GM12878 (cell line): Measurements from ENCODE around the gene IL16. TPM values are rescaled to one million over a fixed set of nuclear protein-coding genes. Genes with fewer than 3 reads are reported as not detected.

ENCODE experiments used
- ATAC-seq: fragments of 200-7000 bp; cut with Tn5 transposase; 3 replicates; pipeline ENCODE4 v1.9.1; 2020; ENCODE audit warnings: mild to moderate bottlenecking, moderate library complexity
- BruUV-seq: library from RNA; stranded (reverse); fragments of 400-500 nt; replicated peaks from 2 replicates; lab custom pipeline; 2021; lab: Mats Ljungman, UMichigan
- CTCF ChIA-PET: fragments of 300-600 bp; sonication (Branson Sonifier 250); formaldehyde crosslinking; extraction: SDS; loops from one replicate; lab custom pipeline; 2021; ENCODE audit warnings: inconsistent platforms; lab: Yijun Ruan, JAX
- POLR2A ChIA-PET: fragments of 350-600 bp; formaldehyde crosslinking; extraction: SDS; loops from one replicate; lab custom pipeline; 2021; ENCODE audit warnings: inconsistent platforms; lab: Charles Lee
- RAD21 ChIA-PET: fragments of 300-600 bp; sonication (Branson Sonifier 250); formaldehyde crosslinking; loops from one replicate; lab custom pipeline; 2023; ENCODE audit warnings: antibody characterized with exemption; ENCODE audit not compliant: unreplicated experiment; lab: Charles Lee
- SMC1A ChIA-PET: fragments of 300-600 bp; sonication (Branson Sonifier 250); formaldehyde crosslinking; loops from one replicate; lab custom pipeline; 2023; ENCODE audit not compliant: unreplicated experiment, uncharacterized antibody; lab: Charles Lee
- DNase-seq: peaks from one replicate; pipeline ENCODE4 v3.0.0-alpha.2; 2011; ENCODE audit warnings: low read depth, low spot score
- FAIRE-seq: peaks from 3 replicates; lab custom pipeline; 2011; peaks lifted over from hg19 to GRCh38; lab: Jason Lieb, UNC
- H2AFZ ChIP-seq: 2 replicates; pipeline ENCODE4 v1.6.0; 2011; ENCODE audit warnings: low read depth, low read length, control low read depth; ENCODE audit not compliant: control insufficient read depth
- H3K27ac ChIP-seq: 2 replicates; pipeline ENCODE4 v1.5.1; 2011; ENCODE audit warnings: control low read depth; ENCODE audit not compliant: control insufficient read depth, insufficient read depth
- H3K27me3 ChIP-seq, 2 experiments: replicated peaks in 1 of 2; 2 replicates each; pipeline versions ENCODE4 v1.6.0 to v1.6.1; 2011; ENCODE audit warnings: low read length in 1 of 2; ENCODE audit not compliant: control insufficient read depth in 2 of 2, insufficient read depth in 2 of 2
- H3K36me3 ChIP-seq, 2 experiments: 2 replicates each; pipeline ENCODE4 v1.5.1; 2011; ENCODE audit warnings: low read length in 1 of 2; ENCODE audit not compliant: control insufficient read depth in 2 of 2, insufficient read depth in 2 of 2
- H3K4me1 ChIP-seq: 2 replicates; pipeline ENCODE4 v1.6.1; 2011; ENCODE audit warnings: mild to moderate bottlenecking, low read length, moderate library complexity, mixed read lengths; ENCODE audit not compliant: control insufficient read depth, insufficient read depth
- H3K4me2 ChIP-seq: 2 replicates; pipeline ENCODE4 v1.6.0; 2011; ENCODE audit warnings: control low read depth; ENCODE audit not compliant: control insufficient read depth, insufficient read depth
- H3K4me3 ChIP-seq: fragments of 200-600 bp; sonication (generic); 2 replicates; pipeline ENCODE4 v1.5.1; 2016
- H3K79me2 ChIP-seq: 2 replicates; pipeline ENCODE4 v1.6.0; 2011; ENCODE audit warnings: low read length; ENCODE audit not compliant: control insufficient read depth, insufficient read depth
- H3K9ac ChIP-seq: 2 replicates; pipeline ENCODE4 v1.8.0; 2011; ENCODE audit warnings: low read length, control low read depth, mixed read lengths; ENCODE audit not compliant: control insufficient read depth, insufficient read depth
- H3K9me3 ChIP-seq: replicated peaks from 3 replicates; pipeline ENCODE4 v1.5.1; 2011; ENCODE audit warnings: mild to moderate bottlenecking, low read length; ENCODE audit not compliant: control insufficient read depth, insufficient read depth
- H4K20me1 ChIP-seq: 2 replicates; pipeline ENCODE4 v1.6.0; 2011; ENCODE audit not compliant: control insufficient read depth, insufficient read depth
- BMI1 ChIP-seq: fragments of 450-650 bp; IDR thresholded peaks from 2 replicates; pipeline ENCODE4 v1.6.1; 2016; ENCODE audit warnings: mild to moderate bottlenecking, moderate library complexity, borderline replicate concordance
- CBX3 ChIP-seq: fragments of 200-600 bp; sonication (generic); IDR thresholded peaks from 2 replicates; pipeline ENCODE4 v1.6.1; 2016; ENCODE audit warnings: low read depth, borderline replicate concordance
- GATAD2B ChIP-seq: fragments of 450-650 bp; conservative IDR thresholded peaks from 2 replicates; pipeline ENCODE4 v1.6.1; 2017; ENCODE audit warnings: low read depth, mild to moderate bottlenecking, moderate library complexity
- IKZF1 ChIP-seq: fragments of 450-650 bp; conservative IDR thresholded peaks from 2 replicates; pipeline ENCODE4 v1.6.1; 2017; ENCODE audit warnings: antibody characterized with exemption, mild to moderate bottlenecking
- KLF5 ChIP-seq: fragments of 450-650 bp; IDR thresholded peaks from 2 replicates; pipeline ENCODE4 v1.6.1; 2014; ENCODE audit warnings: mild to moderate bottlenecking; ENCODE audit not compliant: partially characterized antibody
- POLR2A ChIP-seq: IDR thresholded peaks from 2 replicates; pipeline ENCODE4 v1.6.1; 2011; ENCODE audit warnings: low read depth, mild to moderate bottlenecking, low read length
- POLR2AphosphoS2 ChIP-seq: IDR thresholded peaks from 2 replicates; pipeline ENCODE4 v1.6.1; 2011; ENCODE audit warnings: low read depth, mild to moderate bottlenecking, low read length, improper control_type of control experiment, moderate library complexity
- RBBP5 ChIP-seq: fragments of 200-600 bp; sonication (generic); conservative IDR thresholded peaks from 2 replicates; pipeline ENCODE4 v1.6.1; 2016
- SREBF1 ChIP-seq: IDR thresholded peaks from 2 replicates; pipeline ENCODE4 v1.6.1; 2012; ENCODE audit warnings: mild to moderate bottlenecking, low read length
- ZNF207 ChIP-seq: fragments of 450-650 bp; IDR thresholded peaks from 2 replicates; pipeline ENCODE4 v1.6.1; 2014; ENCODE audit warnings: antibody characterized with exemption, mild to moderate bottlenecking, borderline replicate concordance
- WGBS: methylation state at CpG from one replicate; pipeline ENCODE4 v1.1.6; 2016; ENCODE audit warnings: low lambda C conversion rate; ENCODE audit not compliant: insufficient replicate concordance, insufficient coverage; ENCODE audit errors: missing lambda C conversion rate; 5-methylcytosine and 5-hydroxymethylcytosine counted together
- in situ Hi-C: fragments of 300-500 bp; cut with MboI; formaldehyde crosslinking; loops from 9 replicates; pipeline ENCODE4 v1.14.3; 2018; ENCODE audit warnings: mixed read lengths
- intact Hi-C: fragments of 100-400 bp; cut with micrococcal nuclease; formaldehyde crosslinking; loops from one replicate; pipeline ENCODE4 v1.14.2; 2022; ENCODE audit not compliant: unreplicated experiment
- polyA plus RNA-seq, 11 experiments: library from polyadenylated mRNA; depleted of rRNA in 4 of 11; unstranded in 6 of 11; stranded (reverse) in 5 of 11; fragments of >200 nt; fragmentation: Nextera tagmentation in 4 of 11; fragmentation: Illumina TruSeq in 1 of 11; extraction: Ambion mirVana in 4 of 11; extraction: Trizol in 1 of 11; gene quantifications; 1 replicate in 1 of 11; 2 replicates in 10 of 11; pipeline versions ENCODE4 v1.2.1 to v1.2.3, GENCODE V29; 2011 to 2016; ENCODE audit warnings: inconsistent platforms in 2 of 11, missing spikeins in 2 of 11, low read depth in 1 of 11
- total RNA-seq, 4 experiments: library from RNA; depleted of rRNA in 3 of 4; stranded (reverse); fragments of >200 nt in 3 of 4; fragmentation: Illumina TruSeq in 1 of 4; extraction: Trizol in 1 of 4; gene quantifications; 2 replicates each; pipeline versions ENCODE4 v1.2.1 to v1.2.3, GENCODE V29; 2013 to 2021
- TF ChIP-seq, protein P1 (sequence below): fragments of 450-650 bp; formaldehyde crosslinking; IDR thresholded peaks from 2 replicates; pipeline ENCODE4 v1.4.0; 2022; ENCODE audit warnings: mild to moderate bottlenecking, moderate library complexity
- TF ChIP-seq, protein P2 (sequence below): fragments of 450-650 bp; IDR thresholded peaks from 2 replicates; pipeline ENCODE4 v1.6.1; 2014; ENCODE audit warnings: mild to moderate bottlenecking
- TF ChIP-seq, protein P3 (sequence below): fragments of 450-650 bp; IDR thresholded peaks from 2 replicates; pipeline ENCODE4 v1.6.1; 2016; ENCODE audit warnings: mild to moderate bottlenecking, moderate library complexity, borderline replicate concordance
- TF ChIP-seq, protein P4 (sequence below): fragments of 450-650 bp; IDR thresholded peaks from 2 replicates; pipeline ENCODE4 v1.6.1; 2018; ENCODE audit warnings: mild to moderate bottlenecking, low read depth, moderate library complexity; ENCODE audit not compliant: partially characterized antibody

Gene IL16
- total and polyA plus RNA-seq, 10 of the 15 experiments (the other 5 are each of a cell fraction or from before 2014, with no cell fraction given), result 21.7 to 206 (median 44.5) TPM

DNA sequence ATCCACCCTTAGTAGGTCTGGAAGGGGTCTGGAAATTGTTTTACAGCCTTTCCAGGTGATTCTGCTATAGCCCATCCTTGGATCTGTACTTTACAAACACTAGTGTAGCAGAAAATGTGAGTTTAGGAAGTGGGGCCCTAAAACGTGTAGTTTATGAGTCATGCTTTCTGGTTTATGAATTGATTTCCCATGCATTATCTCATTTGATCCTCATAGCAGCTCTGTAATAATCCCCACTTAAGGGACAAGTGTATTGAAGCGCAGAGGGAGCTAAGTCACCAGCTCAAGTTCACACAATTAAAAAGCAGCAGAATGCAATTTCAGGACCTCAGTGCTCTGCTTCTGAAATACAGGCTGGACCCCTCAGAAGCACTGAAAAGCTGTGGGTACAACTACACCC lies 149.9 kb downstream of the IL16 start:
- Histone ChIP-seq H3K4me3 (no peak overlapping the region), H3K27ac (no peak overlapping the region), H3K36me3 (no peaks in the 10 kb centered on the region), H3K9ac (no peak overlapping the region), H3K4me2 (no peak overlapping the region), H2AFZ (no peak overlapping the region), H4K20me1 (no peaks in the 10 kb centered on the region), H3K27me3 (no peaks in the 10 kb centered on the region), H3K9me3 (no peaks in the 10 kb centered on the region), H3K79me2 (no peaks in the 10 kb centered on the region), H3K4me1 (no peaks in the 10 kb centered on the region)
- 43% methylated on average over 2 of the region's 2 CpGs for WGBS
- ChIA-PET POLR2A (no interaction called here), RAD21 (no interaction called here), CTCF (no interaction called here), SMC1A (no interaction called here)
- no peak for ATAC-seq
- no TSS peak for BruUV-seq
- FAIRE-seq, result no peak
- no peak for DNase-seq
- intact Hi-C loops, result no loop called here
- in situ Hi-C loops, result no loop called here
- TF ChIP-seq SREBF1 (no peak), RBBP5 (no peak), POLR2A (no peak), POLR2AphosphoS2 (no peak), BMI1 (no peak), KLF5 (no peak), GATAD2B (no peak), IKZF1 (no peak), CBX3 (no peak), ZNF207 (no peak)
- TF ChIP-seq, protein P1, sequence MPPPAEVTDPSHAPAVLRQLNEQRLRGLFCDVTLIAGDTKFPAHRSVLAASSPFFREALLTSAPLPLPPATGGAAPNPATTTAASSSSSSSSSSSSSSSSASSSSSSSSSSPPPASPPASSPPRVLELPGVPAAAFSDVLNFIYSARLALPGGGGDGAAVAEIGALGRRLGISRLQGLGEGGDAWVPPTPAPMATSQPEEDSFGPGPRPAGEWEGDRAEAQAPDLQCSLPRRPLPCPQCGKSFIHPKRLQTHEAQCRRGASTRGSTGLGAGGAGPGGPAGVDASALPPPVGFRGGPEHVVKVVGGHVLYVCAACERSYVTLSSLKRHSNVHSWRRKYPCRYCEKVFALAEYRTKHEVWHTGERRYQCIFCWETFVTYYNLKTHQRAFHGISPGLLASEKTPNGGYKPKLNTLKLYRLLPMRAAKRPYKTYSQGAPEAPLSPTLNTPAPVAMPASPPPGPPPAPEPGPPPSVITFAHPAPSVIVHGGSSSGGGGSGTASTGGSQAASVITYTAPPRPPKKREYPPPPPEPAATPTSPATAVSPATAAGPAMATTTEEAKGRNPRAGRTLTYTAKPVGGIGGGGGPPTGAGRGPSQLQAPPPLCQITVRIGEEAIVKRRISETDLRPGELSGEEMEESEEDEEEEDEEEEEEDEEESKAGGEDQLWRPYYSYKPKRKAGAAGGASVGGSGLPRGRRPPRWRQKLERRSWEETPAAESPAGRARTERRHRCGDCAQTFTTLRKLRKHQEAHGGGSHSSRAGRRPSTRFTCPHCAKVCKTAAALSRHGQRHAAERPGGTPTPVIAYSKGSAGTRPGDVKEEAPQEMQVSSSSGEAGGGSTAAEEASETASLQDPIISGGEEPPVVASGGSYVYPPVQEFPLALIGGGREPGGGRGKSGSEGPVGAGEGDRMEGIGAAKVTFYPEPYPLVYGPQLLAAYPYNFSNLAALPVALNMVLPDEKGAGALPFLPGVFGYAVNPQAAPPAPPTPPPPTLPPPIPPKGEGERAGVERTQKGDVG, result no peak
- TF ChIP-seq, protein P2, sequence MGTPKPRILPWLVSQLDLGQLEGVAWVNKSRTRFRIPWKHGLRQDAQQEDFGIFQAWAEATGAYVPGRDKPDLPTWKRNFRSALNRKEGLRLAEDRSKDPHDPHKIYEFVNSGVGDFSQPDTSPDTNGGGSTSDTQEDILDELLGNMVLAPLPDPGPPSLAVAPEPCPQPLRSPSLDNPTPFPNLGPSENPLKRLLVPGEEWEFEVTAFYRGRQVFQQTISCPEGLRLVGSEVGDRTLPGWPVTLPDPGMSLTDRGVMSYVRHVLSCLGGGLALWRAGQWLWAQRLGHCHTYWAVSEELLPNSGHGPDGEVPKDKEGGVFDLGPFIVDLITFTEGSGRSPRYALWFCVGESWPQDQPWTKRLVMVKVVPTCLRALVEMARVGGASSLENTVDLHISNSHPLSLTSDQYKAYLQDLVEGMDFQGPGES, result no peak
- TF ChIP-seq, protein P3, sequence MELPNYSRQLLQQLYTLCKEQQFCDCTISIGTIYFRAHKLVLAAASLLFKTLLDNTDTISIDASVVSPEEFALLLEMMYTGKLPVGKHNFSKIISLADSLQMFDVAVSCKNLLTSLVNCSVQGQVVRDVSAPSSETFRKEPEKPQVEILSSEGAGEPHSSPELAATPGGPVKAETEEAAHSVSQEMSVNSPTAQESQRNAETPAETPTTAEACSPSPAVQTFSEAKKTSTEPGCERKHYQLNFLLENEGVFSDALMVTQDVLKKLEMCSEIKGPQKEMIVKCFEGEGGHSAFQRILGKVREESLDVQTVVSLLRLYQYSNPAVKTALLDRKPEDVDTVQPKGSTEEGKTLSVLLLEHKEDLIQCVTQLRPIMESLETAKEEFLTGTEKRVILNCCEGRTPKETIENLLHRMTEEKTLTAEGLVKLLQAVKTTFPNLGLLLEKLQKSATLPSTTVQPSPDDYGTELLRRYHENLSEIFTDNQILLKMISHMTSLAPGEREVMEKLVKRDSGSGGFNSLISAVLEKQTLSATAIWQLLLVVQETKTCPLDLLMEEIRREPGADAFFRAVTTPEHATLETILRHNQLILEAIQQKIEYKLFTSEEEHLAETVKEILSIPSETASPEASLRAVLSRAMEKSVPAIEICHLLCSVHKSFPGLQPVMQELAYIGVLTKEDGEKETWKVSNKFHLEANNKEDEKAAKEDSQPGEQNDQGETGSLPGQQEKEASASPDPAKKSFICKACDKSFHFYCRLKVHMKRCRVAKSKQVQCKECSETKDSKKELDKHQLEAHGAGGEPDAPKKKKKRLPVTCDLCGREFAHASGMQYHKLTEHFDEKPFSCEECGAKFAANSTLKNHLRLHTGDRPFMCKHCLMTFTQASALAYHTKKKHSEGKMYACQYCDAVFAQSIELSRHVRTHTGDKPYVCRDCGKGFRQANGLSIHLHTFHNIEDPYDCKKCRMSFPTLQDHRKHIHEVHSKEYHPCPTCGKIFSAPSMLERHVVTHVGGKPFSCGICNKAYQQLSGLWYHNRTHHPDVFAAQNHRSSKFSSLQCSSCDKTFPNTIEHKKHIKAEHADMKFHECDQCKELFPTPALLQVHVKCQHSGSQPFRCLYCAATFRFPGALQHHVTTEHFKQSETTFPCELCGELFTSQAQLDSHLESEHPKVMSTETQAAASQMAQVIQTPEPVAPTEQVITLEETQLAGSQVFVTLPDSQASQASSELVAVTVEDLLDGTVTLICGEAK, result no peak
- TF ChIP-seq, protein P4, sequence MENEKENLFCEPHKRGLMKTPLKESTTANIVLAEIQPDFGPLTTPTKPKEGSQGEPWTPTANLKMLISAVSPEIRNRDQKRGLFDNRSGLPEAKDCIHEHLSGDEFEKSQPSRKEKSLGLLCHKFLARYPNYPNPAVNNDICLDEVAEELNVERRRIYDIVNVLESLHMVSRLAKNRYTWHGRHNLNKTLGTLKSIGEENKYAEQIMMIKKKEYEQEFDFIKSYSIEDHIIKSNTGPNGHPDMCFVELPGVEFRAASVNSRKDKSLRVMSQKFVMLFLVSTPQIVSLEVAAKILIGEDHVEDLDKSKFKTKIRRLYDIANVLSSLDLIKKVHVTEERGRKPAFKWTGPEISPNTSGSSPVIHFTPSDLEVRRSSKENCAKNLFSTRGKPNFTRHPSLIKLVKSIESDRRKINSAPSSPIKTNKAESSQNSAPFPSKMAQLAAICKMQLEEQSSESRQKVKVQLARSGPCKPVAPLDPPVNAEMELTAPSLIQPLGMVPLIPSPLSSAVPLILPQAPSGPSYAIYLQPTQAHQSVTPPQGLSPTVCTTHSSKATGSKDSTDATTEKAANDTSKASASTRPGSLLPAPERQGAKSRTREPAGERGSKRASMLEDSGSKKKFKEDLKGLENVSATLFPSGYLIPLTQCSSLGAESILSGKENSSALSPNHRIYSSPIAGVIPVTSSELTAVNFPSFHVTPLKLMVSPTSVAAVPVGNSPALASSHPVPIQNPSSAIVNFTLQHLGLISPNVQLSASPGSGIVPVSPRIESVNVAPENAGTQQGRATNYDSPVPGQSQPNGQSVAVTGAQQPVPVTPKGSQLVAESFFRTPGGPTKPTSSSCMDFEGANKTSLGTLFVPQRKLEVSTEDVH, result no peak
